HG03135 (cell line): ENCODE data around the gene TIMP1.

Experiments used
- ATAC-seq: cut with Tn5 transposase; IDR thresholded peaks from one replicate; pipeline ENCODE4 v1.9.1; 2021; ENCODE audit warnings: mild to moderate bottlenecking, moderate library complexity; ENCODE audit not compliant: unreplicated experiment

Gene TIMP1

DNA sequence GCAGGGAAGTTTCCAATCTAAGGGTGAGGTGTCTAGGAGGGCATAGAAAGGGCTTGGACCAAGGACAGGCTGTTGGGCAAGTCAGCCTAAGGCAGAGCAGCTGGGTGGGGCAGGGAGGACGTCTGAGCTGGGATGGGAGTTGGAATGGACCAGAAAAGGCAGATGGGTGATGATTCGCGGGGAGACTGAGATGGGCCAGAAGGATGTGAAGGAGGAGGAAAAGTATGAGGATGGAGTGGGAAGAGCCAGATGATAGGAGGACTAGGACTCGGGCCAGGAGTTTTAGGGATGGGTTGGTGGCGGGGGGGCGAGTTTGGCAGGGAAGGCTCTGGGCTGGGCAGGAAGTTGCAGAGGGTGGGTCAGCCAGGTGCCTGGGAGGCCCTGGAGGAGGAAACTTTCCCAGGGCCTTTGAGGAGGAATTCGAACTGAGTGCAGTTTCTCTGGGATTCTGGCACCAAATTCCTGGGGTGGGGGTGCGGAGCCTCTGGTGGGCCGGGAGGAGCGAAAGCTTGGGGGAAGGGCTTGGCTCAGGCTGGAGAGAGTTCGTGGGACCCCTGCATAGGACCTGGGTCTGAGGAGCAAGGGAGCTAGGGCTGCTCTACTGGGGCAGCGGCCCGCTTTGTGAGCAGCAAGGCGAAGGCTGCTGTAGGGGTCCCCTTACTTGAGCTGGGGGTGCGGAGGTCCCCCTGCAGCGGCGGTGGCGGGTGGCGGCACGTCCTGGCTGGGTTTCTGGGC is 8.7 kb upstream of the TIMP1 start:
- no peak for ATAC-seq

DNA sequence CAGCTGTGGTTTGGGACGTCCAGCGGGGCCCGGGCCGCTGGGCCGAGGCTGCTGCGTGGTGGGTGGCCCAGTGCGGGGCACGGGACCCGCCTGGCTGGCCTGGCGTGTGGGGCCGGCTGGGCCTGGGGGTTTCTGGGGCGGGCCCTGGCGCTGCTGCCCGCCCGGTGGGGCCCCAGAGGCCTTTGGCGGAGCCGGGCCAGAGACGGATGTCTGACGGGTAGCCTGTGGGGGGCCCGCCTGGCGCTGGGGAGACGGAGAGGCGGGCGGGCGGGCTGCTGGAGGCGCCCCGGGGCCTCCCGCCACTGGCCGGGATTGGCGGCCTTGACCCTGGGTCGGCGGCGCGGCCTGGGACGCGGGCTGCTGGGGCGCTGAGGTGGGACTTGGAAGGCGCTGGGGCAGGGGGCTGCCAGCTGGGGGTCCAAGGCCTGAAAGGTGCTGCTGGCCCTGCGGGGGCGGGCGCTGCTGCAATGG is 8.1 kb upstream of the TIMP1 start:
- ATAC-seq: no peak

DNA sequence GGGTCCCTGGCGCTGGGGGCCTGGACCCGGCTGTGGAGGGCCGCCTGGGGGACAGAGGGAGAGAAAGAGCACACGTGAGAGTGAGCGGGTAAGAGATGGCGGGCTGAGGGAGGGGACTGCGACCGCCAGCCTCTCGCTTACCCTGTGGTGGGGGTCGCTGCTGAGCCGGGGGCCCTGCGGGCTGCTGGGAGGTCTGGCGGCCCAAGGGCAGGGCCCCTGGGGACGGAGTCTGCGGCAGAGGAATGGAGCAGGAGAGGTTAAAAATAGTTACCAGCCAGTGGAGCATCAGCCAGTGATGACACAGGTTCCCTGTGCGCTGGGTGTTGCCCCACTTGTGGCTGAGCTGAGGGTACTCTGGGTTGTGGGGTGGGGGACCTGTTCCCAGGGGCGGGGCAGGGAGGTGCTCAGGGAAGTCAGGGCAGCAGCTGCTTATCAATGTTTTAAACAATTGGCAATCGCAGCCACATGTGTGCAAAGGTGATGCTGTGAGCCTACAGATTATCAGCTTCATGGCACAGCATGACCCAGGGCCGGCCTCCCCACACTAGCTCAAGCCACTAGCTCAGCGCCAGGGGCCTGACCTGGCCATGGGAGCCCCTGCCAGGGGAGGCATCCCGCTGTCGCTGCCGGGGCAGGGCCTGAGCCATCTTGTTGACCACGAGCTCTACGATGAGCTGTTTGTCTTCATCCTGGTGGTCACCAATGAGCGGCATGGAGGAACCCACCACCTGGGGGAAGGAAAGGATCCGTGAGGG is 7.5 kb upstream of the TIMP1 start:
- ATAC-seq: no peak

DNA sequence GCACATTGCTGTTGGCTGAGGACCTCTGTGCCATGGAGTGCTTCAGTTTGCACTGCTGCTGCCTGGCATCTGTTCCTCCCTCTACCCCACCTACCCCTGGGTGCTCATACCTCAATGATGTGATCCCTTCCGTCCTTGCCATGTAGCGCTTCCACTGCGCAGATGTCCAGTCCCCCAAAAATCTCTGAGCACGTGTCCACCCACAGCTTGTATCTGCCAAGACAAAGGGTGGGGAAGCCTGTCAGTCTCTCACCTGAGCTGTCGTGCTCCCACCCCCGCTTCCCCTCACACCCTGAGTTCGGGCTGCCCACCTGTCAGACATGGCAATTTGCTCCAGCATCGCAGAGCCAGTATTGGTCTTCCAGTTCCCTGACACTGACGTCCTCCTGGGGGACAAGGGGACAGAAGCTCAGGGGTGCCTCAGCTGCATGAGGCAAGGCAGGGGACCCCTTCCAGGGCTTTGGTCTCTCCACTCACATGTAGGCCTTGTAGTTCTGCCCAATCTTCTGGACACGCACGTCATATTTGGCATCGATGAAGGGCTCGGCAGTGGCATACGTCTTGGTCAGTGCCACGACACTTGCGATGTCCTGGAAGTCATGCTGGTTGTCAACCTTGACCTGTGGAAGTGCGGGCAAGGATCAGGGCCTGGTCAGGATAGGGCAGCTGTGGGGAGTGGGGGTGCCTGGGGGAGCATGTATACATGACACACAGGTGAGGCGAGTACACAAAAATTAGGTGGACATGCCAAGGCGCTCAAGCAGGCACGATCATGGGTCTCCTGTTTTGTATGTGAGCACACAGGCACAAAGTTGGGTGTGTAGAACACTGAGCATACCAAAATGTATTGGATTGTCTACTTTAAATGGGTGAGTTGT is 6.0 kb upstream of the TIMP1 start:
- no peak for ATAC-seq

DNA sequence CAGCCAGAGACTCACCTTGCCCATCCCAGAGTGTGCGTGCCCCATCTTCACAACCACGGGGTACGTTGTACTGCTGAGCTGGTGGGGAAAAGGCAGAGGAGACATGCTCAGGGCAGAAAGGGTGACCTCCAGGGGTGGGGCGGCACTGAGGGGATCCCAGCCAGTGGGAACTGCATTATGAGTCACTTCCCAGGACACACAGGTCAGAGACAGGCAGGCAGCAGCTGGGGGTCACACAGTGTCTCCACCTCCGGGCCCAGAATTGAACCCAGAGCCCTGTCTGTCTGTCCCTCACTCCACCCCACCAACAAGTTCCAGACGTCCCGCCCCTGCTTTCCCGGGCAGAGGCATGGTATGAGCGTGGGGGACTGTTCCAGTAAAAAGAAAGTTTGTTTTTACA is 4.8 kb upstream of the TIMP1 start:
- ATAC-seq: no peak

DNA sequence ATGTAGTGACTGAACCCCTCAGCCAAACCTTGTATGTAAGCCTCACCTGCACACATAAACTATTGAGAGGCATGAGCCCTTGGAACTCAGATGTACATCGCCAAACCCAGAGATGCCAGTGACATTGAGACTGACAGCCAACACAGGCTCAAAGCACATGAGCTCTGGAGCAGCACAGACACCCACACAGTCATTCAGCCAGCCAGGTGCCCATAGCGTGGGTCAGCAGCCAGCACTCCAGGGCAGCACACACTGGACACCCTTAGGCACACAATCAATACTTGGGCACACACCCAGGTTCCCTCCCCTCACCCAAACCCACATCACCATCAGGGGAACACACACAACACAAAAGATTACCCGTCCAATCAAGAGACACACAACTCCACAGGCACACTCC is 4.3 kb upstream of the TIMP1 start:
- no peak for ATAC-seq

DNA sequence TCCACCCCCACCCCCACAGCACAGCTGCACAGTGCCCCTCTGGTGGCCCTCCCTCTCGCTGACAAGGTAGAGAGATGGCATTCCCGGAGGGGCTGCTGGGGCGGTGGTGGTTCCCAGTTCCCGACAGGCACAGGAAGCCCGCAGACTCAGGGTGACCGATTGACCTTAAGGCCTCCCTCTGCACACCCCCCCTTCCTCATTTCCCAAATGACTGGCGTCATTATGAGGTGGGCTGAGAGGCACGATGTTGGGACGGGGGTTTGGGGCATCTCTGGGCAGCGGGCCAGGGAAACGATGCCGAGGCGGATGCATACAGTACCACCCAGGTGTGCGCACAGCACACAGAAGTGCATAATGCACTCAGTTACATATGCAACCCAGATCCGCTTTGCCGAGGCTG is 3.5 kb upstream of the TIMP1 start:
- ATAC-seq: no peak

DNA sequence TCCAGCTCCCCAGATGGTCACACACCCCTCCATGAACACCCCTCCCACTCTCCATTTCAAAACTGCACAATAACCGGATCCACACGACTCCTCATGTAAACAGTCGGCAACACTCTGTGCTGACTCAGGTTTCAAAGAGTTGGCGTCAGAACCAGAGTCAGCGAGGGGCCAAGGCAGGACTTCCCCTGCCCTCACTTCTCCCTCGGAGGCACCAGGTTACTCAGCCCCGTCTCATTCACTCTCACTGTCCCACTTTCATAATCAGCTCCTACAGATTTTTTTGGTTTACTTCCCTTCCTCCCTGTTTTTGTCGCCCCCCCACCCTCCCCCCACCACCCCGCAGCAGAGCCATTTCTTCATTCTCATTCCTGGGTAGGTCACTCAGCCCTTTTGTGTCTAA is 2.7 kb upstream of the TIMP1 start:
- ATAC-seq: no peak

DNA sequence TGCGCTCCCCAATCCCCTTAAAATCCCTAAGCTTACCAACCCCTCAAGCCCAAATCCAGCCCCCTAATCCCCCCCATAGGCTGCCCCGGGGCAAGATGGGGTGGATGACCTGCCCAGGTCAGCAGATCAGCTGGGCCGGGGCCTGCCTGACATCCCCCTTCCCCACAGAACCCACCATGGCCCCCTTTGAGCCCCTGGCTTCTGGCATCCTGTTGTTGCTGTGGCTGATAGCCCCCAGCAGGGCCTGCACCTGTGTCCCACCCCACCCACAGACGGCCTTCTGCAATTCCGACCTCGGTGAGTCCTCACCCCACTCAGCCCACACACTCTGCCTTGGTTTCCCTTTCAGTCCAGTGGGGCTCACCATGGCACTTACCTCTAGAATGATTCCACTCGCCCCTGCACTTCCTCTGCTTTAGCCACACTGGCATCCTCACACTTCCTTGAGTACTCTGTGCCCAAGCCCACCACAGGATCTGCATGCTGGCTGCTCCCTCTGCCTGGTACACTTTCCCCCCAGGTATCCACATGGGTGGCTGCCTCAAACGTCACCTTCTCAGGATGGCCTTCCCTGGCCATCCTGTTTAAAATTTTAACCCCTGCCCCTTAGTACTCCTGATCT is 1.1 kb downstream of the TIMP1 start:
- no peak for ATAC-seq

DNA sequence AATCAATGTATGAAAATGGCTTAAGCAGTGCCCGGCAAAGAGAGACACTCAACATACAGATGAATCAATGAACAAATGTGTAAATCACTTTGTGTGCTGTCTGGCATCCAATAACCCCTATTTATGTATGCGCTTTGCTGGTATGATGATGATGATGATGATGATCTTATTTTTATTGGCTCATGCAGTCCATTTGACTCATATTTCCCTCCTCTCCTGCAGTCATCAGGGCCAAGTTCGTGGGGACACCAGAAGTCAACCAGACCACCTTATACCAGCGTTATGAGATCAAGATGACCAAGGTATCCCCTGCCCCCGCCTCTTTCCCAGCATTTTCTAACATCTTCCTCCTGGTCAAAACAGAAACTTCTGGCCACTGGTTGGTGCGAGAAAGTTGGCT is 2.5 kb downstream of the TIMP1 start:
- no peak for ATAC-seq

DNA sequence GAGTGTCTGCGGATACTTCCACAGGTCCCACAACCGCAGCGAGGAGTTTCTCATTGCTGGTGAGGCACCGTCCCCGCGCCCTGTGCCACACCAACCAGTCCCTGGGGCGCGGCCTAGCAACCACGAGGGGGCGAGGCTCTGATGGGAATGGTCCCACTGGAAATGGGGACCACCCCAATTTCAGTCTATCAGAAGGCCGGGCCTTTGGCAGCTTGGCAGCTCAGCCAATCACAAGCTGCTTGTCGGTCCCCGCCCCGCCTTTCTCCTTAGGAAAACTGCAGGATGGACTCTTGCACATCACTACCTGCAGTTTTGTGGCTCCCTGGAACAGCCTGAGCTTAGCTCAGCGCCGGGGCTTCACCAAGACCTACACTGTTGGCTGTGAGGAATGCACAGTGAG is 3.0 kb downstream of the TIMP1 start:
- ATAC-seq: no peak

DNA sequence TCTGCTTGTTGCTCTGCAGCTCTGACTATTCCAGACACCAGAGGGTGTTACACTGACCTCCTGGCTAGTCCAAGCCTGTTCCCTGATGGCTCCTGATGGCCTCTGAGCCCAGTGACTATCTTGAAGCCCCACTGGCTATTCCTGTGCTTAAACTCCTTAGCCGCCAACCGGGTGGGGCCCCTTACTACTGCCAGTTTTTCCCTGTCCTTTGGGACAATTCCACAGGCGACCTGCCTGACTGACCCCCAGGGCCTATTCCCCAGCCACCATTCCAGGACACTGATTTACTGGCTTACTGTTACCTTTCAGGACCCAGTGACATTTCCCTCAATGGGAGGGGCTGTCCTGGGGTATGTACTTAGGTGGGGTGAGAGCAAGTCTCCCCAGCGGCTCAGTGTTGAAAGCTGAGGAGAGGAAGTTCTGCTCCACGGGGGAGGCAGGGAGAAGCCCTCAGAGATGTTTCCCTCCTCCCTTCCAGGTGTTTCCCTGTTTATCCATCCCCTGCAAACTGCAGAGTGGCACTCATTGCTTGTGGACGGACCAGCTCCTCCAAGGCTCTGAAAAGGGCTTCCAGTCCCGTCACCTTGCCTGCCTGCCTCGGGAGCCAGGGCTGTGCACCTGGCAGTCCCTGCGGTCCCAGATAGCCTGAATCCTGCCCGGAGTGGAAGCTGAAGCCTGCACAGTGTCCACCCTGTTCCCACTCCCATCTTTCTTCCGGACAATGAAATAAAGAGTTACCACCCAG is 4.0 kb downstream of the TIMP1 start:
- no peak for ATAC-seq

DNA sequence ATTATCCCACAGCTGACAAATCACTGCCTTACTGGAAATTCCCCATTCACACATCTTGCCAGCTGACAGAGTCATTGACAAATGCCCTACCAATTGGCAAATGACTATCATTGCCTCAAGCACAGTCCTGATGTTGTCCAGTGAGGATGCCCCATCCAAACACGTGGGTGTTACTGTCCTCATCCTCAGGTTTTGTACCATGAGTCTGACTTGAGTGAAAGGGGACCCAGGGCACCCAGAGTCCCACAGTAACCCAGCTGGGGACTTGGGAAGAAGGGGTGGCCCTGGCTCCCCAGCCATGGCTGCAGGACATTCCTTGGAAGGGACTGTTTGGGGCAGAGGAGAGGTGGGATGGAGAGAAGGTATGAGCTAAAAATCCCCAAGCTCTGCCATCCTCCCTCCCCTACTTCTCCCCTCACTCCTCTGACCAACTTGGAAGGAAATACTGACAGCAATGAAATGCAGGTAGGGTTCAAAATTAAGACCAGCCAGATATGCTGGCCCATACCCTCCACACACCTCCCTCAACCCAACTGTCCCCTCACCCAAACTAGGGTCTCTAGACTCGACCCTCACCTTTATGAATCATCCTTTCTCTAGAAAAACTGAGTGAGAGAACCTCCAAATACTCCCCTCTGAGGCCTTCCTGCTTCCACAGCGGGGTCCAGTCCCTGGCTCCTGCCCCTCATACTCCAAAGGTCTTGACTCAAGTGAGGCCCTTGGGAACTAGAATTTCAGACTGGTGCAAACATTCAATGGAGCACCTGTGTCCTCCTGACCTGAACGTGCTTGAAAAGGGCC is 5.1 kb downstream of the TIMP1 start:
- ATAC-seq: no peak

DNA sequence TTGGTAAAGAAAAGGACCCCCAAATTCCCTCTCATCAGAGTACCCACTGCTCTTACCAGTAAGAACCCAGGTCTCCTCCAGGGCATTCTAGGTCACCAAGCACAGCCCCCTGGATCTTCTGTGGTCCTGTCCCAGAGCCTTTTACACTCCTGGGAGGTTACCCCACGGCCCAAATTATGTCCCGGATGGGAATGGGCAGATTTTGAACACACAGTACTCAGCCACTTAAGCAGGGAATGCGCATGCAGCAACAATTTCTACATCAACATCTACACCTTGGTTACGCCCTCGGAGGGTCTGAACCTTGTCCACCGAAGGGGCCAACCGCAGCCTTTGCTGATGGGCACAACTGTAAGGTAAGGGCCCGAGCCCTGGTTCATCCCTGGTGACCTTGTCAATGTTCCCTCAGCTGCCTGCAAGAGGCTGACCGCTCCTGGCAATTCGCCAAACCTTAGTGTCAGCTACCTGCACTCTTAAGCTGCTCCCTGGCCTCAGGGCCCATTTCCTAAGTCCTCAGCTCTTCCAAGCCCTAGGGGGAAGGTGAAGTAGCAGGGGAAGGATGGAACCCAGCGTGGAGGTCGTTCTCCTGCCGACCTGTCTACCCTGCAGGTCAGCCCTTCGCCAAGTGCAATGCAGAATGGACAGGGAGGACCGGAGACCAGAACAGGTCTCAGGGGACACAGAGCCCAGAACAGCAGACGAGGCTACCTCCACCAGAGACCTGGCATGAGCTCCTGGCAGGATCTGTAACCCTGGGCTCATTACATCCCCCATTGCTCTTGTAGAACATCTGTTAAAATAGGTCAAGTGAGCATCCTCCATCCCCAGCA is 5.9 kb downstream of the TIMP1 start:
- no peak for ATAC-seq

DNA sequence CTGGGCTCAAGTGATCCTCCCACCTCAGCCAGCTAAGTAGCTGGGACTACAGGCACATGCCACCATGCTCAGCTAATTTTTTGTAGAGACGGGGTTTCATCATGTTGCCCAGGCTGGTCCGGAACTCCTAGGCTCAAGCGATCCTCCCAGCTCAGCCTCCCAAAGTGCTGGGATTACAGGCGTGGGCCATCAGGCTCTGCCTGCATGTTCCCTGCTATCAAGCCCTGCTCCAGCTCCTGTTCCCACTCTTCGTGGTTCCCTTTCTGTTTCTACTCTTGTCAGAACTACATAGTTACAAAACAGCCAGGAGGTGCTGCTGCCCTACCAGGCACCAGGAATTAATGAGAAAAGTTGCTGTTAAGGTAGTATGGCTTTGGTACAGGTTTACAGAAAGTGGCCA is 8.7 kb downstream of the TIMP1 start:
- no peak for ATAC-seq

DNA sequence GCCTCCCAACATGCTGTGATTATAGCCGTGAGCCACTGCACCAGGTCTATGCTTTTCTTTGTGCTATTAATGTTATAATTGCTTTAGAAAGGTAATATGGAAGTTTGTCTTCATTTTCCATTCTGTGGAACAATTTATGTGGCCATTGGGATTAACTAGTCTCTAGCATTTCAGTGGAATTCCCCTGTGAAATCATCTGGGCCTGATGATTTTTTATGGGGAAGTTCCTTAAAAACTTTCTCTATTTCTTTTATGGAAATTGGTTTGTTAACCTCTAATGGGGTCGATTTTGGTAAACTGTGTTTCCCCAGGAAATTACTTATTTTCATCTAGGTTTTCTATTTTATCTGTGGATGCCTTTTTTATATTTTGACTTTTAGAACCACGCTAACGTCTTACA is 11.3 kb downstream of the TIMP1 start:
- ATAC-seq: no peak

DNA sequence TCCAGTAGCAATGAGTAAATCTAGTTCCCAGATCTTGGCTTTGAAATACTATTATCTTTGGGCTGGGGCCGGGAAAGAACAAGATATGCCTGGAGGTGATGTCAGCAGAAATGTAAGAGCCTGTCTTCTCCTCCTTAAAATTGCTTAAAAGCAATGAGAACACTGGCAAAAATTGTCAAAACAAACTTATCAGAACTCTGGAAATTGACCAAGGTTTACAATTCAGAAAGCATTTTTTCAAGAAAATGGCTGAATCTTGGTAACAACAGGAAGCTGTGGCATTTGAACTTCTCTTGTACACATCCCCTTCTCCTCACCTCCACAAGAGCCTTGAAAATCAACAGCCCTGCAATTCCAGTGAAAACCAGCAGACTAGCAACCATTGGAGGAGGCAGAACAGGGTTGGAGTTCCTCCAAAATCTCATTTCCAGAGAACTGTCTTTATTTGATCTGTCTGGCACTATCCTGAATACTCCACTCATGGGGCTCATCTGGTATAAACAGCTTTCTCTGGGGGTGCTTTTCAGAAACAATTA is 13.5 kb downstream of the TIMP1 start:
- ATAC-seq: no peak

DNA sequence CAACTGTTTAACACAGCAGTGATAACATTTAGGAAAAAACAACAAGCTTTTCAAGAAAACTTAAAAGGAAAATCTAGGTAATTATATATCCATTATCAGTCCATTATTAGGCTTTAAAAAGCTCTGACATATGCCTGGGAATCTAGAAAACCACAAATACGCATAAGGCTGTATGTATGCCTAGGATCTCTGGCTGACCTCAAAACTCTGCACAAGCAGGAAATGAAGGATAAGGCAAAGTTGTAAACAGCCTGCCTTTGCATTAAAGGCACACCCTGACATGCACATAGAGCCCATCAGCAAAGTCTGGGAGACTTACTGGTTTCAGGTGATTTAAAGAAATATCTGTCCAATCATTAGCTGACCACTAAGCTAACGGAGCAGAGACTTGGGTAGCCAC is 14.0 kb downstream of the TIMP1 start:
- ATAC-seq: no peak
